ENCODE results near the gene ITGA11. TPM values are rescaled to one million over a fixed set of nuclear protein-coding genes. Genes with fewer than 3 reads are reported as not detected.
A peak's percentile ranks its signal among the peaks of the same experiment; 100 is the strongest.

The ITGA11 gene
- total RNA-seq, 1 donor from 2014 or later: 4.5 TPM

DNA sequence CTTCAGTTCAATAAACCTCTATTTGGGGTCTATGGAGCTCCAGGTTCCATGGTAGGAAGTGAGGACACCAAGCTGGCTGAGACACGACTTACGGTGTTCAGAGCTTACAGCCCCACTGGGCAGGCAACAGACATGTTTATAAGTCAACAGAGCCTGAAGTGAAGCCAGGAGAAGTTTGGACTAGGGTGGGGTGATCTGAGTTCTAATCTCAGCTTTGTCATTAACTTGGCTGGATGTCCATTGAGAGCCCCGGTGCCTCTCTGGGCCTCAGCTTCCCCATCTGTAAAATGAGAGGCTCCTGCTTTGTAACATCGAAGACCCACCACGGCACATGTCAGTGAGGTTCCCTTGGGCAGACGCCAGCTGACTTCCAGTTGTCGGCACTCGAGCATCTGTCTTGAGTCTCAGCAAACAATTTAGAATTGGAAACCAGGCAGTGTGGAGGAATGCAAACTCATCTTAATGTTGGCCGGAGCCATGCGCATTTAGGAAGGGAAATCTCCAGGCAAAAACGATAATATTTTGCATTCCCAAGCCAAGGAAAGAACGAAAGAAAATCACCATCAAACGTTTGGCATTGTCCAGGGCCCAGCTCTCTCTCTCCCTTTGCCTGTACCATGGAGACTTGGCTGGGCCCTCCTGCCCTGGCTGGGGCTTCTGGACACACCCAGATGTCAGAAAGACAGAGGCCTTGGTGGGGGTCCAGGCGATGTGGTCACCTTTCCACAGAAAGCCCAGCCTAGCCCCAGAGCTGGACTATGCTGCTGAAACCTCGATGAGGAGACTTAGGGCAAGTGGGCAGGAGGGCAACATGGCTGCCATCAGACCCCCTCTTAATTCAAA is 18.4 kb downstream of the ITGA11 start:
- DNase-seq (ENCODE audit: low spot score): peak; percentile 65

DNA sequence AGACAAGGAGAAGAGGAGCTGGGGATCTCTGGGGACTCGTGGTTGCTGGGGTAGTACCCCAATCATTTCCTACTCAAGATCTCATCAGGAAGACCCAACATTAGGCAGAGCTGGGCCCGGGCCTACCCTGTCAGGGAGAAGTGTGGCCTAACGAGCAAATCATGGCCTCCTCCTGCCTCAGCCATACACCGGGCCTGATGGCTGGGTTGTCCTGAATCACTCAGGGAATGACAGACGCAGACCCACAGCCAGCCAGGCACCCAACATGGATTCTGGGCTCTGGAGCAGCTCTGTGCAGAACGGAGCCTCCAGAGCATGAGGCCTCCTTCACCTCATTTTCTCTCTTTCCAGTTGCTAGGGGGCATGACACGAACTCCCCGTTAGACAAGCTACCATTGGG is 19.7 kb downstream of the ITGA11 start:
- DNase-seq (ENCODE audit: low spot score): peak; percentile 72

DNA sequence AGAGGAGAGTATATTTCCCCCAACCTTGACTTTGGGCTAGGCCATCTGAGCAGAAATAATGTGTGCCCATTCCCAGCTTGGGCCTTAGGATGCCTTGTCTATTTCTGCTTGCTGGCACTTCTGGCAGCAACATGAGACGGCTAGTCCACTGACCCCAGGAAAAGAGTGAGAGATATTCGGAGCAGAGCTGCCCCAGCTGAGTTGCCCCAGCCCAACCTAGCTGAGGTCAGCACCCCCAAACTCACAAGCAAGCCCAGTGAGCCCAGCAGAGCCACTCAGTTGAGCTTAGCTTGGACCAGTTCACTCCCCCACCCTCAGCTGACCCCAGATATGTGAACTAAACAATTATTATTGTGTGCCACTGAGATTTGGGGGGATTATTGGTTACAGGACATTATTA is 20.2 kb downstream of the ITGA11 start:
- peak; percentile 53 for DNase-seq (ENCODE audit: low spot score)

DNA sequence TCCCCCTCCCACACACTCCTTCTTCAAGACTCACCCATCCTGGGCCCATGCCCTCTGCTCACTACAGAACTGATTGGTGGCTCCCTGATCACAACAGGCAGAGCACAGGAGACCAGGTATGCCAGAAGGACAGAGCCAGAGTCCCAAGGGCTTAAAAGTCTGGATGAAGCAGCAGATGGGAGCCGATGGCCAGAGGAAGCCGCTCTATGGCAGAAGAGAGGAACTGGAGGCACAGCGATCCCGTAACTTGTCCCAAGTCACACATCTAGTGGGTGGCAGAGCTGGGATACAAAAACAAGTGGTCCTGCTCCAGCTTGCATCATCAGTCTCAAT is 20.7 kb downstream of the ITGA11 start:
- DNase-seq (ENCODE audit: low spot score): peak; percentile 26

DNA sequence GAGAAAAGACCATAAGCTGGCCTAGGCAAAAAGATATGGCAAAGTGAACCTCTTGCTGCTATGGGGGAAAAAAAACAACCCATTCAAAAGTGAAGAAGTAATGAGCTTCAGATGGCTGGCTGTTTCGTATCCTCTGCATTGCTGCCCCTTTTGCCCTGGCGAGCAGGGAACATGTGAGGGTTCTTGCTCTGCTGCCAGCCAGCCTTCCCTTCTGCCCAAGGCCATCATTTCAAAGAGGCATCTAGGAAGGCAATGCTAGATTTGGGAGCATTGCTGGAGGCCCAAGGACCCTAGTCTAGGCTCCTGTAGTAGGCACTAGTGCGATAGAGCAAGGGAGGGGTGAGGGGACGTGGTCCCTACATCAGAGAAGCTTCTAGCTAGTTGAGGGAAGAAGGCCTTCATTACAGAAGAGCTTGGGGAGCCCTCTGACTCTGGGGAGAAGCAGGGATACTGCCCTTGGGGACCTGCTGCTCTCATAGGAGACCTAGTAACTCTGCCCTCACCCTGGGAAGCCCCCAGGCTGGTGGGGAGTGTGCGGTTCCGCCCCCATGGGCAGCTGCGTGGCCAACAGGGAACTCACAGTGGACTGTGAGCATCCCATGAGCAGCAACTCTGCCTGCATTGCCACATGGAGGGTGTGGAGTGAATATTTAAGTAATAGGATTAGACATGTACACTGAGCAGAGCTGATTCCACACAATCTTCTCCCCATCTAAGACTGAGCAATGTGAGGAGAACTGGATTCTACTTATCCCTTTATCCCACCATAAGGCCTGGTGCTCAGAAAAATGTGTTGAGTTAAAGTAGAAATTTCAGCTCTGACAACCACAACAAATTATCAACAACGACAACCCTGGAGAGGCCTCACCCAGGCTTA is 21.3 kb downstream of the ITGA11 start:
- DNase-seq (ENCODE audit: low spot score): peak; percentile 45

DNA sequence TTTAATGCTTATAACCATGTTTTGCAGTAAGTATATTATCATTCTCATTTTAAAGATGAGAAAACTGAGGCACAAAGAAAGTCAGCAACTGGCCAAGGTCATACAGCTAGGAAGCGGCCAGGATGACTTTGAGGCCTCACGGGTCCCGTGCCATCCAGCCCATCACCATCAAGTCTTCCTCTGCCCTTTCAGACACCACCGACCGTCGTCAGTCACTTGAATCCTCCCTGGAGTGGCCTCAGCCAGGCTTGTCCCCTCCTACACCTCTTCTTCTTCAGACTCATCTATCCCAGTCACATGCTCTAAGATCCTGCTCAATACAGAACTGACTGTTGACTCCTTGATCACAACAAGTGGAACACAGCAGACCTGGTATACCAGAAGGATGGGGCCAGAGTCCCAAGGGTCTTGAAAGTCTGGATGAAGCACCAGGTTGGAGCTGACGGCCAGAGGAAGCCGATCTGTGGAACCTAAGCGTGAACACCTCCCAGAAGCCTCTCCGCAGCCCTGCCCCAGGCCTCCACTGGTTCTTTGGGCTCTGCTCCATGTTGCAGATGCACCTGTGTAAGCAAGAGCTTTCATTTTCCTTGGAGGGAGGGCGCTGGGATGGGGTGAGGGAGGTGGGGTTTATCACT is 22.1 kb downstream of the ITGA11 start:
- DNase-seq (ENCODE audit: low spot score): peak; percentile 81

DNA sequence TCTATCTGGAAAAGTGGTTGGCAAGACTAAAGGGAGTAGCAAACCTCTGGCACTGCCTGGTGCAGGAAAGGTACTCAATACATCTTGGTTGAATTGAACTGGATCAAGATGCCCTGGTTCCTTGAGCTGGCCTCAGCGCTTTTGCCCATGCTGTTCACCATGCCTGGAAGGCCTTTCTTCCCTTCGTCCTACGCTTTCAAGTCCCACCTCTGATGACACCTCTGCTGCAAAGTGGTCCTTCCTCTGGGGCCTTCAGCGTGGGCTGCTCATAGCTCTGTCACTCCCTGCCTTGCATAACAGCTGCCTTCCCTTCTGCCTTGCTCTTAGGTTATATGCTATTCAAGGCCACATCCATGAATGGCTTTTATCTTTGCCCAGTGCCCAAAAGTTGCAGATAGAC is 23.0 kb downstream of the ITGA11 start:
- peak; percentile 57 for DNase-seq (ENCODE audit: low spot score)

DNA sequence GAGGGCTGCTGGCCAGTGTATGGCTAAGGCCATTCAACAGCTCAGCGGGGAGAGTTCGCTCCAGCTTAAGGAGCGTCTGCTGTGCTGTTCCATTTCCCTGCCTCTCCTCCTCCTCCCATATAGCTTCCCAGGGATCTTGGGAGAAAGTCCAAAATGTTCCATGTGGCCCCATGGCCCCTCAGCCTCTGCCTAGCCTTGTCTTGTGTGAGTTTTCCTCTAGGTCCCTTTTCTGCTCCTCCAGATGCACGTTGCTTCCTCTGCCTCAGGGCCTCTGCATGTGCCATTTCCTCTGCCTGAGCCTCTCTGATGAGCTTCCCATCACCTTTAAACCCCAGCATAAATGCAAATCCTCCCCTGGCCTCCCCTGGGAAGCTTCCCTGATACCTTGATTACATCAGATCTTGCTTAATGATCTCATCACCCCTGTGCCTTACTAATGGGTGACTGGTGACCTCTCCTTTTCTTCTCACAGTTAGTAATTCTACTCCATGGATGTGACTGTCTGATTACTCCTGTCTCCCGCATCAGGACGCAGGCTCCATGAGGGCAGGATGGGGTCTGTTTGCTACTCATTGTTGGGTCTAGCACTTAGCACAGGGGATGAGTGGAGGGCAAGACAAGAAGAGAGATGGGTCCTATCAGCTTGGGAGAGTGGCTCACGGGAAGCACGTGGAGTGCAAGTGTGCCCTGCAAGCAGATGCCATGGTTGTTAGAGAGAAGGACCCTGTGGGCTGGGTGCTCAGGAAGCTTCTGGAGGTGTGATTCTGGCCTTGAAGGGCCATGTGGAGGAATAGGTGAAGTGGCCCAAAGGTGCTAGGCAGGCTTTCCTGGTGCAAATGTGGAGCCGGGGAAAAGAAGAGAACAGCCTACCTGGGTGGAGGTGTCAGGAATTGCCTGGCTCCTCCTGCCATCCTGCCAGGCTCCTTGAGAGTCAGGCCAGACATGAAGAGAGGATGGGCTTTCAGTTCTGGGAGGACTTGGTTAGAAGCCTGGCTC is 23.8 kb downstream of the ITGA11 start:
- peak; percentile 71 for DNase-seq (ENCODE audit: low spot score)

DNA sequence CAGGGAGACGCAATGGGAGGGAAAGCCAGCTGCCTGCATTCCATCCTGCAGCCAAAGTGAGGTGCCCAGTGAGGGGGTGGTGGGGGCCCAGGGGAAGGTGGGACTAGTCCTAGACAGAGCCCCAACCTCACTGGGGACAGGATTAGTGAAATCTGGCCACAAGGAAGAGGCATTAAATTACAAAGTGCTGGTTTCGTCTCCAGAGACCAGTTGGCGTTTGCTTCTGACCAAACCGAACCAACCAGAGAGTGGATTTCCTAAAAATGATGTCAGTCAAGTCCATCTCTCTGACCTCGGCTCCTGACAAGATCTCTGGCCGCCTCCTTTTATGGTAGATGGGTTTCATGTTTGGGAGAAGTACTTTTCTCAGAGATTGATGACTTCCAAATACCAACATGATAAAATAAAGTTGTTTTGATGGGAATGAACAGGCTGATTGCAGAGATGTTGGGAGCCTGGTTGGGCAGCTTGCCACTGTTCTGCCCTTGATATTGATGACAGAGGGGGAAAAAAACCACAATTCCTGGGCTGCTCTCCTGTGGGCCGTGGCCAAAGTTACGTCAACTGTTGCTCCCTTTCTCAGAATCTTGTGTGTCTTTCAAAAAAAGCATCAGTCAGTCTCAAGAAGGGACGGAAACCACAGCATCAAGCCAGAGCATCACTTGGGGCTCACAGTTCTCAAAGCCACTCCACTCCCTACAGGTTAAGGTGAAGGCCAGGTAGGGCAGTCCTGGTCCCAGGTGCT is 24.6 kb downstream of the ITGA11 start:
- peak; percentile 53 for DNase-seq (ENCODE audit: low spot score)

DNA sequence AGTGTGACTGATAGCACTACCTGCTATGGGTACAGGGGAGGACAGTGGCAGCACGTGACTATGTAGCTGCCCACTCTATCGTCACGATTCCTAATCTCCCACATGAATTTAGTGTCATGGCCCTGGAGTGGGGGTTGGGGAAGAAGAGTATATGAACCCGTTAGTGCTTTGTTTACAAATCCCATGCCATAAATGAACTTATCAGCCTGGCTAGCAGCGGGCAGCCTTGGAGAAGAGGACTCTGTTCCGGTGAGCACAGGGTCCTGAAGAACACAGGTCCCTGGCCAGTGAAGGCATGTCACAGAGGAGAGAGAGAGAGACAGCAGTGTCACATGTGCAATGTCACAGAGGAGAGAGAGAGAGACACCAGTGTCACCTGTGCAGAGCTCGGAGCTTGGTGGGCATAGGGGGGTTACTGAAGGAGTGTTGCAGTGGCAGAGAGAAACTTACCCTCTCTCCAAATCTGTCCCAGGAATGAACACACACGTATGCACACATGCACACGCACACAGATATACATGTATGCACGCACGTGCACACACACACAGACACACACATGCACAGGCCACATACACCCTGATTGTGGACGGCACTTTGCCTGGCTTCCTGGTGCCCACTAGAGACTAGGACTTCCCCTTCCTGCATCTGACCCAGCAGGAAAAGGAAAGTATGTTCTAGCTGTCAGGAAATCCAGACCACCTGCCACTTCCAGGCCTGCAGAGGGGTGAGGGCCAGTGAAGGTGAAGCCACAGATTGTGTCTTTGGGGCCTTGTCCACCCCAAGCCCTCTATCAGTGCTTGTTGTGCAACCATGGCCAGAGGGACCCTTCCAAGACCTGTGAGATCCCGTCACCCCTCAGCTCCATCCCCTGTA is 26.3 kb downstream of the ITGA11 start:
- peak; percentile 78 for DNase-seq (ENCODE audit: low spot score)

DNA sequence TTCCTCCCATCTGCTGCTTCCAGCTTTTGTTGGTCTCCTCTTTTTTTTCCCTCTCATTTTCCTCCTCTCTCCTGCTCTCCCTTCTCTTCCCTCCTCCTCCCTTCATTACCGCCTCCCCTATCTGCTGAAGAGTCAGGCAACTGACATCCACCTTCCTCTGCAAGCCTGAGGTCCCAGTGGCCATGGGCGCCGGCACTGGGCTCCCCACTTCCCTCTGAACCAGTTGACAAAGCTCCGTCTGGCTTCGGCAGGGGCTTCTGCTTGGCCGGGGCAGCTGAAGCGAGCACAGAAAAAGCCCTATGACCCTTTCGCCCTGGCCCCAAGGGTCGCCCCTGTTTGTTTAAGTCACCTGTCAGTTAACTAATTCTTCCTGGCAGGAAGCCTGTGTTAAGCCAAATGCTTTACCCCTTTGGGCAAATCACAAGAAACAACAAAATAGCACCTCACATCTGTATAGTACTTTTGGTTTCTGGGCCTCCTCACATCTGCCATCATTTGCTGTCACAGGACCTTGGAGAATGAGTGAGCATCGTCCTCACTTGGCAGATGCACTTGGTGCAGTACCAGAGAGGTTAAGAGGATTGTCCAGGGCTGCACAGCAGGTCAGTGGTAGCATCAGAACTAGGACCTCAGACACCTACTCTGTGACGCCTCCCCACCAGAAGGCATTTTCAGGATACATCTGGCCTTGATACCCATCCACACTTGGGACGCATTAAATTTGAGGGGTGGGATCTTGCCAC is 27.7 kb downstream of the ITGA11 start:
- DNase-seq (ENCODE audit: low spot score): peak; percentile 37

DNA sequence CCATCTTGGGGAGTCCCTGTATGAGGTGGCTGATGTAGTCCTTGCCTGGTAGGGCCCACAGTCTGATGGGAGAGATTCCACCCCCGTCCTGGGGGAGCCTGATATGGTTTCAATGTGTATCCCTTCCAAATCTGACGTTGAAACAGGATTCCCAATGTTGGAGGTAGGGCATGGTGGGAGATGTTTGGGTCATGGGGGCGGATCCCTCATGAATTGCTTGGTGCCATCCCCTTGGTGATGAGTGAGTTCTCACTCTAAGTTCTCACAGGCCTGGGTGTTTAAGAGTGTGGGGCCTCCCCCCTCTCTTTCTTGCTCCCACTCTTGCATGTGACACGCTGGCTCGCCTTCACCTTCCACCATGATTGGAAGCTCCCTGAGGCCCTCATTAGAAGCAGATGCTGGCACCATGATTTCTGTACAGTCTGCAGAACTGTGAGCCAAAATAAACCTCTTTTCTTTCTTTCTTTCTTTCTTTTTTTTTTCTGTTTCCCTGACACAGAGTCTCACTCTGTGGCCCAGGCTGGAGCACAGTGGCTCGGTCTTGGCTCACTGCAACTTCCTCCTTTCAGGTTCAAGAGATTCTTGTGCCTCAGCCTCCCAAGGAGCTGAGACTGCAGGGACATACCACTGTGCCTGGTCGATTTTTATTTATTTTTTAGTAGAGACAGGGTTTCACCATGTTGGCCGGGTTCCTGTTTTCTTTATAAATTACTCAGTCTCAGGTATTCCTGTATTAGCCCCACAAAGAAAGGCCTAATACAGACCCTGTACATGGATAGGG is 28.6 kb downstream of the ITGA11 start:
- DNase-seq (ENCODE audit: low spot score): peak; percentile 9

DNA sequence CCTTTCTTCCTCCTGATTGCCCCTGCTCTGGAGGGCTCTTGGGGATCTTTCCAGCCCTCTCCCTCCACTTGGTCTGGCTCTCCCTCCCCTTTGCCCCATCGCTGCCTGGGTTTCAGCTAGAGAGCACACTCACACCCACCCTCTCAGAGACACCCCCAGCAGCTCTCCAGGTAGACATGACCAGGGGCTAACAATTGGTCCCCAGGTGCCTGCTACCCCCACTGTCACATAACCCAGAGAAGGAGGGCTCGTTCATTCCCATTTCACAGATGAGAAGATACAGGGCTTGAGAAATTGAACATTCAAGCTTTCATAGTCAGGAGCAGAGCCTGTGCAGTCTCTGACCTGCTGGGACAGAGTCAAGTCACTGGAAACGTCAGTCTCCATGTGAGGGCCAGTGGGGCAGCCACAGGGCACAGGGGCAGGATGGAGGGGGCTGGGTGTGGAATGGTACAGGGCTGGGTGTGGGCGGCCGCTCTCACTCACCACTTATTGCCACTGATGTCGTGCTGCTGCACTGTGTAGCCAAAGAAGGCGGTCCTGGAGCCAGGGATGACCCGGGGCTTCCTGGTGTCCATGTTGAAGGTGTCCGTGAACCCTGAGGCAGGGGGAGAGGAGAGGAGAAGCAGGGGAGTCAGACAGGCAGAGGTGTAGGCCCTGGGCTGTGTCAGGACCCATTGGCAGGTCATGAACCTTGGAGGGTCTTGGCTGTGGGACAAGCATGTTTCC is 29.4 kb downstream of the ITGA11 start:
- peak; percentile 62 for DNase-seq (ENCODE audit: low spot score)

DNA sequence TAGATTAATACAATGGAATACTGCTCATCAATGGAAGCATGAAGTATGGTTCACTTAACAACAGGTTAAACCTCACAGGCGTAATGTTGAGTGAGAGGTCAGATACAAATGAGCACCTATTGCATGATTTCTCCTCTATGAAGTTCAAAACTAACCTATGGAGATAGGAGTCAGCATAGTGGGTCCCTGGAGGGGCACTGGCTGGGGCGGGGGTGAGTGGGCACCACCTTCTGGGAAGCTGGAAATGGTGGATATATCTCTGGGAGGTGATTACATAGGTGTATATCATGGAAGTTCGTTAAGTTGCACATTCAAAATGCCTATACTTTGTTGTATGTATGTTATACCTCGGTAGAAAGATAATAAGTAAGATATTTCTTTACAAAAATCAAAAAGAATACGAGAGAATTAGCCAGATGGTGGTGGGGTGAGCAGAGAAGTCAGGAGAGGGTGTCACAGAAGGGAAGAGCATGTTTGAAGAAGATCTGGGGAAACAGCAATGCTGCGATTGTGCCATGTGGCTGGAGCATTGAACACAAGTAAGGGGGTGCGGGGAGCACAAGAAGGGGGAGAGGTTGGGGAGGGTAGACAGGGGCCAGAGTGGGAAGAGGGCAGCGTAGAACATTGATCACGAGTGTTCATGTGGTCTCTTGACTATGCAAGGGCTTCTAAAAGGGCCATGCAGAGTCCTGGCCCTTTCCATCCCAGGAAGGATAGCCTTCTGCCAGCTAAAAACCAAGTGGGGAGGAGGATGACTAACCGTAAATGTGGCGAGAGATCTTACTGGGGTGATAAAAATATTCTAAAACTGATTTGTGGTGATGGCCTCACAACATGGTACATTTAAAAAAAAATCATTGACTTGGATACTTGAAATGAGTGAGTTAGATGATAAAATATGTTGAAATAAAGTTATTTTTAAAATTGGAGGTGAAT is 30.2 kb downstream of the ITGA11 start:
- peak; percentile 39 for DNase-seq (ENCODE audit: low spot score)

DNA sequence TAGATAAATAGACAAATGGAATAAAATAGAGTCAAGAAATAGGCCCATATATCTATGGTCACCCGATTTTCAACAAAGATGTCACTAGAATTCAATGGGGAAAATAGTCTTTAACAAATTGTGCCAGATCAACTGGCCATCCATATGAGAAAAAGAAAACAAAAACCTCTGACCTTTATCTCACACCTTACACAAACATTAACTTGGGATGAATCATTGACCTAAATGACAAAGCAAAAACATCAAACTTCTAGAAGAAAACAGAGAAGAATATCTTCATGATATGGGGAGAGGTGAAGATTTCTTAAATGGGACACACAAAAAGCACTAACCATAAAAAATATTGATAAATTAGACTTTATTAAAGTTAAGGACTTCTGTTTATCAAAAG is 31.9 kb downstream of the ITGA11 start:
- DNase-seq (ENCODE audit: low spot score): no peak
